Activated CD4-positive, alpha-beta T cell treated with anti-CD3 and anti-CD28 coated beads for 36 hours (primary cell): Measurements from ENCODE around the gene HES7. TPM values are rescaled to one million over a fixed set of nuclear protein-coding genes. Genes with fewer than 3 reads are reported as not detected.

Source experiments
- ATAC-seq: fragments of 200-7000 bp; cut with Tn5 transposase; one replicate; pipeline ENCODE4 v1.10.0; 2021; ENCODE audit warnings: mild to moderate bottlenecking, moderate library complexity
- CTCF ChIA-PET: fragments of 350-600 bp; sonication (Branson Sonifier 250); formaldehyde crosslinking; loops from one replicate; lab custom pipeline; 2021; ENCODE audit warnings: antibody characterized with exemption; lab: Charles Lee
- POLR2A ChIA-PET: fragments of 350-600 bp; sonication (Branson Sonifier 250); formaldehyde crosslinking; loops from one replicate; lab custom pipeline; 2021; ENCODE audit warnings: antibody characterized with exemption, inconsistent platforms; lab: Charles Lee
- DNase-seq: peaks from one replicate; pipeline ENCODE4 v3.0.0-alpha.2; 2020
- H3K27ac Mint-ChIP-seq: one replicate; pipeline ENCODE4 v1.8.0; 2021; ENCODE audit warnings: mixed read lengths
- H3K27me3 Mint-ChIP-seq: one replicate; pipeline ENCODE4 v1.8.0; 2021; ENCODE audit warnings: mixed read lengths
- H3K36me3 Mint-ChIP-seq: one replicate; pipeline ENCODE4 v1.8.0; 2021; ENCODE audit warnings: low read depth, mixed read lengths
- H3K4me1 Mint-ChIP-seq: one replicate; pipeline ENCODE4 v1.8.0; 2021; ENCODE audit warnings: mixed read lengths
- H3K4me3 Mint-ChIP-seq: one replicate; pipeline ENCODE4 v1.8.0; 2021; ENCODE audit warnings: mild to moderate bottlenecking, moderate library complexity, mixed read lengths
- H3K9me3 Mint-ChIP-seq: one replicate; pipeline ENCODE4 v1.8.0; 2021; ENCODE audit warnings: low read depth, mixed read lengths
- intact Hi-C, 2 experiments: fragments of 100-400 bp; cut with DNase I in 1 of 2; cut with micrococcal nuclease in 1 of 2; formaldehyde crosslinking; loops; one replicate each; pipeline versions ENCODE4 v1.14.2 to v1.15.1; 2022 to 2024; cut with DNase I, micrococcal nuclease
- microRNA-seq: library from miRNA; unstranded; fragments of <30 nt; microRNA quantifications from one replicate; pipeline ENCODE4 v1.2.0, GENCODE V29; 2021; ENCODE audit warnings: borderline replicate concordance
- total RNA-seq, 2 experiments: library from RNA; stranded (reverse); gene quantifications; one replicate each; pipeline ENCODE4 v1.2.3, GENCODE V29; 2021

Gene HES7
- total RNA-seq, 2 experiments from 2014 or later: 2.4 to 3.2 TPM

GRCh38 chr17:8075081-8075480 is 48.8 kb downstream of the HES7 start:
- ChIA-PET CTCF (interaction anchor here (0.7 to 20.9 kb wide), 16 partner anchors 10 to 323 kb away, joined by 3 to 315 read pairs (median 5); partner anchors contain the start of genes ALOX12B and ALOXE3), POLR2A (interaction anchor here (0.7 kb wide), 1 partner anchor 16 kb away, joined by 3 read pairs; no protein-coding TSS in a partner anchor)
- H3K9me3 Mint-ChIP-seq: no peaks in the 10 kb centered on the region
- intact Hi-C loops: loop anchor here in 1 of 2 experiments (5.0 to 10.0 kb wide), 2 partner anchors 227 to 670 kb away; partner anchors contain the start of gene CCDC42
- H3K4me3 Mint-ChIP-seq: no peak overlapping the region
- ATAC-seq: no peak
- no peaks in the 10 kb centered on the region for H3K36me3 Mint-ChIP-seq
- H3K27ac Mint-ChIP-seq: no peak overlapping the region
- H3K27me3 Mint-ChIP-seq: peaks cover 31% of the 10 kb centered on the region
- H3K4me1 Mint-ChIP-seq: peaks cover 25% of the 10 kb centered on the region
- no peak for DNase-seq

GRCh38 chr17:8074554-8074953 is 49.4 kb downstream of the HES7 start:
- Mint-ChIP-seq H3K4me1 (peaks cover 23% of the 10 kb centered on the region), H3K27ac (no peak overlapping the region), H3K36me3 (no peaks in the 10 kb centered on the region), H3K4me3 (no peak overlapping the region), H3K27me3 (peaks cover 31% of the 10 kb centered on the region), H3K9me3 (no peaks in the 10 kb centered on the region)
- no peak for DNase-seq
- ChIA-PET POLR2A (interaction anchor here (0.5 to 0.7 kb wide), 3 partner anchors 17 to 151 kb away, joined by 3 read pairs; partner anchors contain the start of gene AURKB), CTCF (interaction anchor here (0.6 to 20.9 kb wide), 33 partner anchors 10 to 523 kb away, joined by 3 to 315 read pairs (median 5); partner anchors contain the start of genes ALOX12B, ALOXE3, HES7 and SLC25A35)
- no peak for ATAC-seq
- intact Hi-C loops: loop anchor here in 1 of 2 experiments (10.0 kb wide), 1 partner anchor 670 kb away; the partner anchor contains the start of gene CCDC42

- DNase-seq (peak; percentile 94), ATAC-seq (peak; percentile 93)
- ChIA-PET POLR2A (interaction anchor here (0.6 to 0.7 kb wide), 3 partner anchors 45 to 147 kb away, joined by 3 to 5 read pairs (median 3); partner anchors contain the start of gene AURKB), CTCF (interaction anchor here (0.5 to 20.9 kb wide), 49 partner anchors 11 to 522 kb away, joined by 3 to 315 read pairs (median 4); partner anchors contain the start of genes ALOX12B, ALOXE3, CHD3 and HES7)
- no peaks in the 10 kb centered on the region for H3K36me3 Mint-ChIP-seq
- H3K4me1 Mint-ChIP-seq: peaks cover 20% of the 10 kb centered on the region
- intact Hi-C loops: loop anchor here in 1 of 2 experiments (1.0 to 10.0 kb wide), 2 partner anchors 14 to 671 kb away; partner anchors contain the start of gene CCDC42
- peak overlapping the region; percentile 66 for H3K4me3 Mint-ChIP-seq
- H3K27ac Mint-ChIP-seq: peak overlapping the region; percentile 66
- no peaks in the 10 kb centered on the region for H3K9me3 Mint-ChIP-seq
- H3K27me3 Mint-ChIP-seq: peaks cover 31% of the 10 kb centered on the region
Measured at GRCh38 chr17:8073627-8074484, 50.0 kb downstream of the HES7 start.

GRCh38 chr17:8072729-8073461 is 51.0 kb downstream of the HES7 start:
- POLR2A ChIA-PET: no interaction called here
- Mint-ChIP-seq H3K4me1 (peaks cover 20% of the 10 kb centered on the region), H3K36me3 (no peaks in the 10 kb centered on the region), H3K4me3 (peak overlapping the region; percentile 66), H3K27ac (peak overlapping the region; percentile 4), H3K9me3 (no peaks in the 10 kb centered on the region), H3K27me3 (peaks cover 31% of the 10 kb centered on the region)
- CTCF ChIA-PET: interaction anchor here (0.5 to 20.9 kb wide), 30 partner anchors 12 to 329 kb away, joined by 3 to 315 read pairs (median 5); partner anchors contain the start of genes ALOX12B, ALOXE3, CHD3 and HES7
- ATAC-seq: peak; percentile 43
- intact Hi-C loops: loop anchor here in 1 of 2 experiments (1.0 to 10.0 kb wide), 2 partner anchors 13 to 672 kb away; partner anchors contain the start of gene CCDC42
- peak; percentile 54 for DNase-seq

- Mint-ChIP-seq H3K36me3 (no peaks in the 10 kb centered on the region), H3K9me3 (no peaks in the 10 kb centered on the region), H3K4me1 (peaks cover 20% of the 10 kb centered on the region), H3K27me3 (peaks cover 31% of the 10 kb centered on the region), H3K27ac (no peak overlapping the region), H3K4me3 (peak overlapping the region; percentile 66)
- ChIA-PET CTCF (interaction anchor here (1.4 to 20.9 kb wide), 5 partner anchors 11 to 54 kb away, joined by 3 to 315 read pairs (median 10); partner anchors contain the start of gene ALOXE3), POLR2A (interaction anchor here (0.6 kb wide), 1 partner anchor 52 kb away, joined by 3 read pairs; the partner anchor contains the start of gene HES7)
- no peak for DNase-seq
- ATAC-seq: no peak
- intact Hi-C loops: loop anchor here in 1 of 2 experiments (10.0 kb wide), 1 partner anchor 672 kb away; the partner anchor contains the start of gene CCDC42
Measured at GRCh38 chr17:8072341-8072728, 51.6 kb downstream of the HES7 start.

- no peaks in the 10 kb centered on the region for H3K9me3 Mint-ChIP-seq
- no peak overlapping the region for H3K4me3 Mint-ChIP-seq
- ChIA-PET POLR2A (interaction anchor here (0.6 kb wide), 1 partner anchor 13 kb away, joined by 3 read pairs; no protein-coding TSS in a partner anchor), CTCF (interaction anchor here (0.6 to 20.9 kb wide), 9 partner anchors 8 to 217 kb away, joined by 3 to 315 read pairs (median 4); partner anchors contain the start of genes ALOXE3, RANGRF and RNF227)
- peaks cover 31% of the 10 kb centered on the region for H3K27me3 Mint-ChIP-seq
- H3K27ac Mint-ChIP-seq: no peak overlapping the region
- DNase-seq (no peak), ATAC-seq (no peak)
- peaks cover 20% of the 10 kb centered on the region for H3K4me1 Mint-ChIP-seq
- no peaks in the 10 kb centered on the region for H3K36me3 Mint-ChIP-seq
- intact Hi-C loops: loop anchor here in 1 of 2 experiments (10.0 kb wide), 1 partner anchor 673 kb away; the partner anchor contains the start of gene CCDC42
Measured at GRCh38 chr17:8071496-8071895, 52.4 kb downstream of the HES7 start.

Small RNA genes within 50 kb of the gene (microRNA-seq; reads per million reads assigned to microRNA genes)
- gene MIR4314 (not detected), gene MIR6883 (not detected)

Other genes starting within 250 kb of the HES7 start
- gene CHD3, start 235.3 kb downstream of the HES7 start, total RNA-seq: 100 to 1,000 TPM; 145 to 161 TPM
- gene RNF227, start 207.8 kb downstream of the HES7 start, total RNA-seq: 1 to 10 TPM; 3.8 to 5.6 TPM
- 1 to 10 TPM; 6.6 to 8.3 TPM for gene KCNAB3, start 194.2 kb downstream of the HES7 start, total RNA-seq
- gene TRAPPC1, start 192.2 kb downstream of the HES7 start, total RNA-seq: 100 to 1,000 TPM; 166 to 169 TPM
- gene CNTROB, start 191.9 kb downstream of the HES7 start, total RNA-seq: 10 to 100 TPM; 53.0 to 80.5 TPM
- gene GUCY2D, start 121.5 kb downstream of the HES7 start, total RNA-seq: not detected
- under 1 TPM; 0.09 to 0.18 TPM for gene ALOX15B, start 85.0 kb downstream of the HES7 start, total RNA-seq
- 1 to 10 TPM; 3.3 to 3.6 TPM for gene ALOX12B, start 36.4 kb downstream of the HES7 start, total RNA-seq
- under 1 TPM; 0.27 to 0.28 TPM for gene ALOXE3, start 5.6 kb downstream of the HES7 start, total RNA-seq
- 10 to 100 TPM; 46.5 to 55.9 TPM for gene PER1, start 28.3 kb upstream of the HES7 start, total RNA-seq
- 10 to 100 TPM; 26.7 to 27.8 TPM for gene VAMP2, start 38.8 kb upstream of the HES7 start, total RNA-seq
- gene TMEM107, start 52.3 kb upstream of the HES7 start, total RNA-seq: 10 to 100 TPM; 24.0 to 34.4 TPM
- gene BORCS6, start 66.1 kb upstream of the HES7 start, total RNA-seq: 1 to 10 TPM; 3.9 to 4.5 TPM
- gene AURKB, start 86.5 kb upstream of the HES7 start, total RNA-seq: 100 to 1,000 TPM; 173 to 226 TPM
- gene CTC1, start 124.0 kb upstream of the HES7 start, total RNA-seq: 10 to 100 TPM; 49.3 to 57.9 TPM
- gene PFAS, start 125.2 kb upstream of the HES7 start, total RNA-seq: 100 to 1,000 TPM; 113 to 141 TPM
- 10 to 100 TPM; 37.9 to 40.1 TPM for gene RANGRF, start 164.6 kb upstream of the HES7 start, total RNA-seq
- gene SLC25A35, start 171.3 kb upstream of the HES7 start, total RNA-seq: 1 to 10 TPM; 1.9 to 2.3 TPM
- not detected for gene ARHGEF15, start 186.1 kb upstream of the HES7 start, total RNA-seq
- not detected for gene ODF4, start 215.7 kb upstream of the HES7 start, total RNA-seq